Neuronal stem cell (in vitro differentiated cells): ENCODE results near the gene CAMK4.

Experiments
- DNase-seq: peaks from one replicate; pipeline ENCODE4 v3.0.0-alpha.2; 2013; ENCODE audit warnings: low spot score
- H2AFZ ChIP-seq: one replicate; pipeline ENCODE4 v1.6.1; 2013; ENCODE audit warnings: mild to moderate bottlenecking, low read length, inconsistent platforms
- H2AK5ac ChIP-seq: 2 replicates; pipeline ENCODE4 v1.6.1; 2013; ENCODE audit warnings: low read depth, mild to moderate bottlenecking, inconsistent platforms, low read length, moderate library complexity, mixed read lengths
- H2BK120ac ChIP-seq: 2 replicates; pipeline ENCODE4 v1.6.1; 2013; ENCODE audit warnings: low read depth, mild to moderate bottlenecking, inconsistent platforms, low read length, moderate library complexity, mixed read lengths
- H2BK12ac ChIP-seq: one replicate; pipeline ENCODE4 v1.6.1; 2013; ENCODE audit warnings: low read length, inconsistent platforms
- H2BK15ac ChIP-seq: 2 replicates; pipeline ENCODE4 v1.6.1; 2013; ENCODE audit warnings: mild to moderate bottlenecking, low read length, inconsistent platforms, mixed read lengths
- H2BK5ac ChIP-seq: one replicate; pipeline ENCODE4 v1.6.1; 2013; ENCODE audit warnings: inconsistent platforms, mild to moderate bottlenecking, low read length, moderate library complexity
- H3K14ac ChIP-seq: one replicate; pipeline ENCODE4 v1.6.1; 2013; ENCODE audit warnings: low read length, inconsistent platforms
- H3K18ac ChIP-seq: 2 replicates; pipeline ENCODE4 v1.6.1; 2013; ENCODE audit warnings: low read length, inconsistent platforms
- H3K23ac ChIP-seq: 2 replicates; pipeline ENCODE4 v1.6.1; 2013; ENCODE audit warnings: low read depth, mild to moderate bottlenecking, mixed read lengths, low read length, inconsistent platforms; ENCODE audit not compliant: poor library complexity
- H3K27ac ChIP-seq: replicated peaks from 3 replicates; pipeline ENCODE4 v1.5.1; 2013; ENCODE audit warnings: low read length, inconsistent platforms
- H3K27me3 ChIP-seq, 3 experiments: 2 replicates each; pipeline ENCODE4 v1.6.1; 2013; ENCODE audit warnings: low read length in 3 of 3, mild to moderate bottlenecking in 2 of 3, inconsistent platforms in 1 of 3, low read depth in 1 of 3, mixed read lengths in 1 of 3, moderate library complexity in 1 of 3; ENCODE audit not compliant: control insufficient read depth in 3 of 3, insufficient read depth in 3 of 3
- H3K36me3 ChIP-seq, 2 donors: replicated peaks in 1 of 2; 2 replicates each; pipeline ENCODE4 v1.6.1; 2013; ENCODE audit warnings: low read length in 2 of 2; ENCODE audit not compliant: control insufficient read depth in 2 of 2, insufficient read depth in 2 of 2
- H3K4ac ChIP-seq: 2 replicates; pipeline ENCODE4 v1.6.1; 2013; ENCODE audit warnings: inconsistent platforms, mild to moderate bottlenecking, low read length, moderate library complexity
- H3K4me1 ChIP-seq, 2 donors: 1 replicate in 1 of 2; 2 replicates in 1 of 2; pipeline ENCODE4 v1.6.1; 2013; ENCODE audit warnings: low read length in 2 of 2, low read depth in 1 of 2; ENCODE audit not compliant: control insufficient read depth in 2 of 2, insufficient read depth in 1 of 2
- H3K4me2 ChIP-seq: one replicate; pipeline ENCODE4 v1.6.1; 2013; ENCODE audit warnings: mild to moderate bottlenecking, low read length, inconsistent platforms; ENCODE audit not compliant: insufficient read depth, poor library complexity, severe bottlenecking
- H3K4me3 ChIP-seq, 2 donors: 2 replicates each; pipeline ENCODE4 v1.5.1; 2013; ENCODE audit warnings: low read length in 2 of 2, mild to moderate bottlenecking in 2 of 2, inconsistent platforms in 1 of 2, moderate library complexity in 1 of 2
- H3K79me1 ChIP-seq: one replicate; pipeline ENCODE4 v1.6.1; 2013; ENCODE audit warnings: low read depth, mild to moderate bottlenecking, inconsistent platforms, low read length, moderate library complexity
- H3K9ac ChIP-seq: one replicate; pipeline ENCODE4 v1.6.1; 2013; ENCODE audit warnings: mild to moderate bottlenecking, low read depth, low read length, inconsistent platforms; ENCODE audit not compliant: poor library complexity
- H3K9me3 ChIP-seq, 2 donors: replicated peaks in 1 of 2; 2 replicates each; pipeline versions ENCODE3 to v1.6.1; 2013; ENCODE audit warnings: low read length in 2 of 2, mild to moderate bottlenecking in 2 of 2, inconsistent platforms in 1 of 2, low read depth in 1 of 2, mixed read lengths in 1 of 2, moderate library complexity in 1 of 2; ENCODE audit not compliant: control insufficient read depth in 2 of 2, insufficient read depth in 1 of 2
- H4K8ac ChIP-seq: one replicate; pipeline ENCODE4 v1.6.1; 2013; ENCODE audit warnings: low read depth, mild to moderate bottlenecking, inconsistent platforms, low read length, moderate library complexity
- H4K91ac ChIP-seq: one replicate; pipeline ENCODE4 v1.6.1; 2013; ENCODE audit warnings: low read length, low read depth, mild to moderate bottlenecking, inconsistent platforms; ENCODE audit not compliant: poor library complexity
- WGBS, 2 donors: extraction: QIAGEN DNeasy Blood & Tissue Kit; methylation state at CpG; one replicate each; pipeline ENCODE4 v1.1.7; 2013; ENCODE audit warnings: missing lambda C conversion rate in 2 of 2, mixed read lengths in 1 of 2; ENCODE audit not compliant: insufficient read length in 2 of 2, insufficient replicate concordance in 1 of 2; ENCODE audit errors: extremely low coverage in 2 of 2; 5-methylcytosine and 5-hydroxymethylcytosine counted together

CAMK4 gene

DNA sequence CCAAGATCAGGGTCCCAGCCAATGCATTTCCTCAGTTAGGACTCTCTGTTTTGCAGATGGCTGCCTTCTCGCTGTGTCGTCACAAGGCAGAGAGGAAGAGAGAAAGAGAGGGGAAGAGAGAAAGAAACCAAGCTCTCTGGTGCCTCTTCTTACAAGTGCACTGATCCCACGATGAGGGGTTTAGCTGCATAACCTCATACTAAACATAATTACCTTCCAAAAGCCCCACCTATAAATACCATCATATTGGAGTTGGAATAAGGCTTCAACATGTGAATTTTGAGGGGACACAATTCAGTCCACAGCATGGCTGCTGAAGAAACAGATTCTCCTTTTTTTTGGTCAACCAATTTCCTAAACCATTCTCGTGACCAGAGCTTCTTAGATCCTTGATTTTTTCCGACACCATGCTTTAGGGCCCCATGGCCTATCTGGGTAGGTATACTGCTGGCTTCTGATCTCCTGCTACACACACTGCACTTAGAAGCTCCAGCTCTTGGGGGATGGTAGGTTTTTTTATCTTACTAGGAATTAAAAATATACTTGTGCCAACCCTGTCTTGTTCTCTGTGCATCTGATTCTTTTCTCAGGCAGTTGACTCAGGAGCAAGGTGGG, 5.1 kb downstream of the CAMK4 start:
- no peak overlapping the region for H3K14ac ChIP-seq
- H3K4ac ChIP-seq, result no peak overlapping the region
- no peak overlapping the region for H3K9ac ChIP-seq
- H2BK120ac ChIP-seq, result no peak overlapping the region
- H4K8ac ChIP-seq, result no peak overlapping the region
- no peaks in the 10 kb centered on the region for H3K36me3 ChIP-seq
- H2BK12ac ChIP-seq, result no peak overlapping the region
- H3K4me2 ChIP-seq, result no peak overlapping the region
- no peak overlapping the region for H3K18ac ChIP-seq
- H3K27me3 ChIP-seq, result peaks cover 0 to 9% (median 0%) of the 10 kb centered on the region in 3 experiments
- H2AK5ac ChIP-seq, result no peak overlapping the region
- H3K27ac ChIP-seq, result no peak overlapping the region
- no peaks in the 10 kb centered on the region for H3K79me1 ChIP-seq
- H3K4me1 ChIP-seq, result peaks cover 0 to 2% of the 10 kb centered on the region in 2 donors
- H3K23ac ChIP-seq, result no peak overlapping the region
- H2BK15ac ChIP-seq, result no peak overlapping the region
- H4K91ac ChIP-seq, result no peak overlapping the region
- DNase-seq, result no peak
- no peaks in the 10 kb centered on the region for H3K9me3 ChIP-seq
- no CpG with 5 or more reads among the region's 5 CpGs for WGBS, 2 donors
- no peak overlapping the region for H2AFZ ChIP-seq
- no peak overlapping the region for H2BK5ac ChIP-seq
- no peak overlapping the region for H3K4me3 ChIP-seq

DNA sequence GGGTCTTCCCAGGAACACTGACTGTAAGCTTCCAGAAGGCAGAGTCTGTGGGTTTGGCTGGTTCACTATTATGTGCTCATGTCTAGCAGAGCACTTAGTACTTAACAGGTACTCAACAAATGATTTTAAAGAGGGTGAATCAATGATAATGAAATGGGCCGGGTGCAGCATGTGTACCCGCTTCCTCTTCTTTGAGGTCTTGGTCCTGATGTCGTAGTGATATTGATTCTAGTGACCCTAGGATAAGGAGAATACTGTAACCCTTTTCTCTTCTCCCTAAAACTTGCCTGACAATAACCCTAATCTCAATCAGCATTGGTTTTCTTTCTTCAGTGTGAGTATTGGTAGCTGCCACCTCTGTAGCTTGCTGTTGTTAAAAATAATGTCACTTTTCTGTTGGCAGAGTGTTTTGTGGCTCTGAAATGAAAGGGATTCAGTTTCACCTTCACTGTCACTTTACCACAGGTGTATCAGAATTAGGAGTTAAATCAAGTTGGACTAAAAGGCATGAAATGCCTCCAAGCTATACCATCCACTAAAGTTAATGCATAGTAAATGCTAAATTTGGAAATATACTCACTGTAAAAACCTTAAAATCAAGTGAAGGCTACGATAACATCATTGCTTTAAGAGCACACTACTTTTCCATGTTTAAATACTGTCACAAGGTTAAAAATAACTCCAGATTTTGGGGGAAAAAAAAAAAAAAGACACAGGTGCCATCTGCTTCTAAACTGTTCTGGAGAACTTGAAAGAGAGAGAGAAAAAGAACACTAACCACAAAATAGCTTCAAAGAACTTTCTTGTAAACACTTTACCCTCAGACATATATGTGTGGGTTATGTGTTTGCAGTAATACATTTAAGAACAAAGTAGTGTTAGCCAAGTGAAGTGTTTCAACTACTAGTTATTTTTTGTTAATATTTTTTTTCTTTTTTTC, 6.0 kb downstream of the CAMK4 start:
- DNase-seq, result no peak
- Histone ChIP-seq H4K91ac (no peak overlapping the region), H2BK120ac (no peak overlapping the region), H3K18ac (no peak overlapping the region), H3K4me1 (no peaks in the 10 kb centered on the region), H3K23ac (no peak overlapping the region), H3K36me3 (no peaks in the 10 kb centered on the region), H3K4me3 (no peak overlapping the region), H3K79me1 (no peaks in the 10 kb centered on the region), H3K27me3 (peaks cover 0 to under 1% (median 0%) of the 10 kb centered on the region in 3 experiments), H2BK12ac (no peak overlapping the region), H2BK15ac (no peak overlapping the region), H4K8ac (no peak overlapping the region), H3K27ac (no peak overlapping the region), H3K14ac (no peak overlapping the region), H3K4ac (no peak overlapping the region), H3K9ac (no peak overlapping the region), H3K9me3 (no peaks in the 10 kb centered on the region), H2BK5ac (no peak overlapping the region), H2AFZ (no peak overlapping the region), H2AK5ac (no peak overlapping the region), H3K4me2 (no peak overlapping the region)
- no CpG with 5 or more reads among the region's 4 CpGs for WGBS, 2 donors

DNA sequence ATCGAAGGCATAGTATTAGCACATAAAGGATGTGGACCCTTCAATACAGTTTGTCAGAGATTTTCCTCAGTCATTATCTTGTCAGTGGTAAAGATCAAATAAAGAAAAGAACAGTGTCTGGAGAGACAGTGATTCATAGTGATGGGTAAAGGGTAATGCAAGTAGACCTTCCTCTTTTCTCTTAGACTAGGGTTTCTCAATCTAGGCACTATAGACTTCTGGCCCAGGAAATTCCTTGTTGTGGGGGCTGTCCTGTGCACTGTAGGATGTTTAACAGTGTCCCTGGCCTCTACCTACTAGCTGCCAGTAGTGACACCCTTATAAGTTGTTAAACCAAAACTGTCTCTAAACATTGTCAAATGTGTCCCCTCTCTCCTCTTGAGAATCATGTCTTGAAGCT, 6.9 kb downstream of the CAMK4 start:
- Histone ChIP-seq H3K4ac (no peak overlapping the region), H3K4me3 (no peak overlapping the region)

DNA sequence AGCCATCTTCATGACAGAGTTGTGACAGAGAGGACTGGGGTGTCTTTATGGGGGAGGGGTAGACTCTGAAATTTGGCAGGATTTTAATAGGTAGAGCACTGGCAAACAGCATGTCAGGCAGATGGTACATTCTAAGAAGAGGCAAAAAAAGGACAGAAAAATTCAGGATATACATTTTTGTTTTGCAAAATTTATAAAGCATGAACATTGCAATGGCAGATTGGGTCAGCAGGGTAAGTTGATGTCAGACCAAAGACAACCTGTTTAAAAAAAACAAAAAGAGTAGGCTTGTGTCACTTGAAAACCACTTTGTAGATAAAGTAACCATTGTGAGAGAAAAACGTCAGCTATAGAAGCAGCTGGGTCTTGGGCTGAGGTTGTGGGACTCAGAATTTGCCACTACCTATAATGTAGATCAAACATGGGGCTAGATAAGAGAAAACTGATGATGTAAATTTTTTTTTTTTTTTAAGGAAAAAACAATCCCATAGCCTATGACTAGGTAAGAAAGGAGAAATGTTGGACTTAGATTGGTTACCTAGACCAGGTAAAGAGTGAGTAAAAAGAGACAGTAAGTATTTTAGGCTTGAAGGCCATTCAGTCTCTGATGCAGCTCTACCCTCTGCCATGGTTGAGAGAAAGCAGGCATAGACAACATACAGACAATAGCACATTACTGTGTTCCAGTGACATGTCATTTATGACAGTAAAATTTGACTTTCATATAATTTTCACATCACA, 8.3 kb downstream of the CAMK4 start:
- H3K4me1 ChIP-seq, result peaks cover 0 to under 1% of the 10 kb centered on the region in 2 donors
- H2BK120ac ChIP-seq, result no peak overlapping the region
- no peaks in the 10 kb centered on the region for H3K79me1 ChIP-seq
- no peak overlapping the region for H2BK15ac ChIP-seq
- no CpG with 5 or more reads among the region's 1 CpG for WGBS, 2 donors
- H3K4ac ChIP-seq, result no peak overlapping the region
- H3K9me3 ChIP-seq, result no peaks in the 10 kb centered on the region
- H3K9ac ChIP-seq, result no peak overlapping the region
- H3K14ac ChIP-seq, result no peak overlapping the region
- H2BK5ac ChIP-seq, result no peak overlapping the region
- no peaks in the 10 kb centered on the region for H3K36me3 ChIP-seq
- DNase-seq, result no peak
- H4K8ac ChIP-seq, result no peak overlapping the region
- H3K23ac ChIP-seq, result no peak overlapping the region
- no peak overlapping the region for H2AFZ ChIP-seq
- H4K91ac ChIP-seq, result no peak overlapping the region
- no peak overlapping the region for H3K27ac ChIP-seq
- no peak overlapping the region for H2BK12ac ChIP-seq
- no peak overlapping the region for H2AK5ac ChIP-seq
- no peaks in the 10 kb centered on the region for H3K27me3 ChIP-seq
- H3K4me2 ChIP-seq, result no peak overlapping the region
- no peak overlapping the region for H3K4me3 ChIP-seq
- no peak overlapping the region for H3K18ac ChIP-seq

More for the DNA sequence above, 6.9 kb downstream of the CAMK4 start:
- Histone ChIP-seq H2AK5ac (no peak overlapping the region), H3K4me2 (no peak overlapping the region), H3K18ac (no peak overlapping the region), H2BK5ac (no peak overlapping the region), H2BK120ac (no peak overlapping the region), H3K79me1 (no peaks in the 10 kb centered on the region), H3K36me3 (no peaks in the 10 kb centered on the region), H2BK15ac (no peak overlapping the region), H3K4me1 (no peaks in the 10 kb centered on the region), H4K91ac (no peak overlapping the region), H4K8ac (no peak overlapping the region), H3K23ac (no peak overlapping the region), H3K27ac (no peak overlapping the region), H2BK12ac (no peak overlapping the region), H3K9ac (no peak overlapping the region), H3K9me3 (no peaks in the 10 kb centered on the region), H2AFZ (no peak overlapping the region), H3K27me3 (no peaks in the 10 kb centered on the region), H3K14ac (no peak overlapping the region)
- WGBS, 2 donors, result no CpG with 5 or more reads among the region's 1 CpG
- DNase-seq, result no peak
